AG04450 (cell line): ENCODE results near the gene ATP11B. TPM values are rescaled to one million over a fixed set of nuclear protein-coding genes. Genes with fewer than 3 reads are reported as not detected.

Experiments used
- CTCF ChIA-PET: fragments of 300-600, 350-600 bp; formaldehyde crosslinking; extraction: SDS; loops from one replicate; lab custom pipeline; 2022; ENCODE audit warnings: antibody characterized with exemption, inconsistent platforms; lab: Charles Lee
- POLR2A ChIA-PET: fragments of 350-600 bp; formaldehyde crosslinking; extraction: SDS; loops from one replicate; lab custom pipeline; 2021; ENCODE audit warnings: antibody characterized with exemption, inconsistent platforms; lab: Yijun Ruan, JAX
- DNase-seq: peaks from one replicate; pipeline ENCODE4 v3.0.0-alpha.2; 2011; ENCODE audit warnings: low read depth, low spot score
- H3K27ac ChIP-seq: one replicate; pipeline ENCODE4 v1.5.1; 2012; ENCODE audit warnings: low read depth, low read length, control low read depth
- H3K27me3 ChIP-seq: one replicate; pipeline ENCODE4 v1.6.0; 2012; ENCODE audit warnings: low read length; ENCODE audit not compliant: control insufficient read depth, insufficient read depth
- H3K4me3 ChIP-seq: 2 replicates; pipeline ENCODE4 v1.5.1; 2011; ENCODE audit warnings: mild to moderate bottlenecking, low read depth, low read length, control low read depth
- H3K9me3 ChIP-seq: 2 replicates; pipeline ENCODE4 v1.5.1; 2012; ENCODE audit warnings: low read length; ENCODE audit not compliant: control insufficient read depth, insufficient read depth
- polyA plus RNA-seq: library from polyadenylated mRNA; depleted of rRNA; stranded (reverse); fragments of >200 nt; gene quantifications from 2 replicates; pipeline ENCODE4 v1.2.3, GENCODE V29; 2011
- TF ChIP-seq, protein P1 (sequence below): IDR thresholded peaks from 2 replicates; pipeline ENCODE4 v1.5.1; 2011; ENCODE audit warnings: low read depth, low read length, control low read depth, inconsistent platforms

Gene ATP11B
- polyA plus RNA-seq, 1 experiment, result 24.5 TPM

DNA sequence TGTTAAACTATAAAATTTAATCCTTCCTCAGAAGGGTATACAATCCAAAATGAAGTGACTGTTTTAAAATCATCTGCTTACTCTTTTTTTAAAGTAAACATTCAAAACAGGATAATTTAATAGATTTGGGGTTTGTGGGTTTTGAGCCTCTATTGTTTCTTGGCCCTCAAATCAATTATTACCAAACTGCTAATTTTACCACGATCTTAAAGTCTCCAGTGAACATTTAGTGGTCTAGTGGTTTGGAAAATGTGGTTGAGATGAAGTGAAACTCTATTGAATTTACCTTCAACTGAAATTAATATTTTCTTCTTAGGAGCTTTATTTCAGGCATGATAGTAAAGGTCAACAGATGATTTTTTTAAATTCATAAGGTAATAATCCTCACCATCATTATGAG, 11.2 kb upstream of the ATP11B start:
- TF ChIP-seq, protein P1, sequence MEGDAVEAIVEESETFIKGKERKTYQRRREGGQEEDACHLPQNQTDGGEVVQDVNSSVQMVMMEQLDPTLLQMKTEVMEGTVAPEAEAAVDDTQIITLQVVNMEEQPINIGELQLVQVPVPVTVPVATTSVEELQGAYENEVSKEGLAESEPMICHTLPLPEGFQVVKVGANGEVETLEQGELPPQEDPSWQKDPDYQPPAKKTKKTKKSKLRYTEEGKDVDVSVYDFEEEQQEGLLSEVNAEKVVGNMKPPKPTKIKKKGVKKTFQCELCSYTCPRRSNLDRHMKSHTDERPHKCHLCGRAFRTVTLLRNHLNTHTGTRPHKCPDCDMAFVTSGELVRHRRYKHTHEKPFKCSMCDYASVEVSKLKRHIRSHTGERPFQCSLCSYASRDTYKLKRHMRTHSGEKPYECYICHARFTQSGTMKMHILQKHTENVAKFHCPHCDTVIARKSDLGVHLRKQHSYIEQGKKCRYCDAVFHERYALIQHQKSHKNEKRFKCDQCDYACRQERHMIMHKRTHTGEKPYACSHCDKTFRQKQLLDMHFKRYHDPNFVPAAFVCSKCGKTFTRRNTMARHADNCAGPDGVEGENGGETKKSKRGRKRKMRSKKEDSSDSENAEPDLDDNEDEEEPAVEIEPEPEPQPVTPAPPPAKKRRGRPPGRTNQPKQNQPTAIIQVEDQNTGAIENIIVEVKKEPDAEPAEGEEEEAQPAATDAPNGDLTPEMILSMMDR, result no peak
- CTCF ChIA-PET, result no interaction called here
- POLR2A ChIA-PET, result no interaction called here
- Histone ChIP-seq H3K27me3 (no peaks in the 10 kb centered on the region), H3K27ac (no peak overlapping the region), H3K9me3 (no peaks in the 10 kb centered on the region), H3K4me3 (no peak overlapping the region)
- DNase-seq, result no peak

- Histone ChIP-seq H3K27ac (no peak overlapping the region), H3K27me3 (no peaks in the 10 kb centered on the region), H3K9me3 (no peaks in the 10 kb centered on the region), H3K4me3 (no peak overlapping the region)
- POLR2A ChIA-PET, result no interaction called here
- TF ChIP-seq, protein P1, result no peak
- CTCF ChIA-PET, result no interaction called here
- no peak for DNase-seq
Observed at GRCh38 chr3:182783106-182783505, 10.2 kb upstream of the ATP11B start.

DNA sequence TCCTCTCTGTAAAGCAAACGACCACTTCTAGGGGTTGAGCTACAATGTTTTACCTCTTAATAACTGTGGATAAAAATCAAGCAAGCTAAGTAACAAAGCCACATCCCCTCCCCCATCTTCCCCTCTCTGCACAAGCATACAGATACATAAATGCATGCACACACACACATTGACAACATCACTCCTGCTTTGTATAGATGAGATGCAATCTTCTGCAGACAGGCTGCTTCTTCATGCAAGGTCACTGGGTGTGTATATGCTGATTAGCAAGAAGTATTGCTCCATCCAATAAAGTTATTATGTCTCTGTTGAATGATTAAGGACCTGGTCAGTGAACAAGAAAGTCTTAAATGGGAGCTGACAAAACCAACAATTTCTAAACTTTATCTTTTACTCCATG, 8.8 kb upstream of the ATP11B start:
- DNase-seq, result no peak
- Histone ChIP-seq H3K4me3 (no peak overlapping the region), H3K27ac (no peak overlapping the region), H3K9me3 (no peaks in the 10 kb centered on the region), H3K27me3 (no peaks in the 10 kb centered on the region)
- ChIA-PET POLR2A (no interaction called here), CTCF (no interaction called here)
- TF ChIP-seq, protein P1, result no peak

- CTCF ChIA-PET, result no interaction called here
- H3K9me3 ChIP-seq, result no peaks in the 10 kb centered on the region
- POLR2A ChIA-PET, result no interaction called here
Observed at GRCh38 chr3:182785142-182785541, 8.2 kb upstream of the ATP11B start.

DNA sequence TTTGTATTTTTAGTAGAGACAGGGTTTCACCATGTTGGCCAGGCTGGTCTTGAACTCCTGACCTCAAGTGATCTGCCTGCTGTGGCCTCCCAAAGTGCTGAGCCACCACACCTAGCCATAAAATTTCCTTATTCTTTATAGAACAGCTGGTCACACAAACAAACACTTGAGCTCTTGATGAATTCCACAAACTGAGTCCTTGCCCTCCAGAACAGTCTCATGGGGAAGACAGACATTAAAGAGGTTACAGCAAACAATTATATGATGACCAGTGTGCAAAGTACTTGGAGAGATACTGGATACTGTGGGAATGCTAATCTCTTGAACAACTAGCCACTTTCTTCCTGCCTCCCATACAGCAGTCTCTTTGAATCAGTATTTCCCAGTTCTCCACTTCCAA, 7.5 kb upstream of the ATP11B start:
- Histone ChIP-seq H3K9me3 (no peaks in the 10 kb centered on the region), H3K27ac (no peak overlapping the region), H3K27me3 (peaks cover 2% of the 10 kb centered on the region), H3K4me3 (no peak overlapping the region)
- TF ChIP-seq, protein P1, result no peak
- CTCF ChIA-PET, result no interaction called here
- POLR2A ChIA-PET, result no interaction called here
- no peak for DNase-seq

More at GRCh38 chr3:182785142-182785541, 8.2 kb upstream of the ATP11B start:
- no peak overlapping the region for H3K27ac ChIP-seq
- peaks cover 2% of the 10 kb centered on the region for H3K27me3 ChIP-seq
- TF ChIP-seq, protein P1, result no peak
- DNase-seq, result no peak
- H3K4me3 ChIP-seq, result no peak overlapping the region
